Endothelial cell of umbilical vein (primary cell): Measurements from ENCODE around the gene TGFBR3. TPM values are rescaled to one million over a fixed set of nuclear protein-coding genes. Genes with fewer than 3 reads are reported as not detected.

Experiments used
- BruUV-seq: library from RNA; stranded (reverse); fragments of 400-500 nt; replicated peaks from 2 replicates; lab custom pipeline; 2021; lab: Mats Ljungman, UMichigan
- CTCF ChIA-PET: fragments of 300-600, 350-600 bp; sonication (Branson Sonifier 250); formaldehyde crosslinking; loops from one replicate; lab custom pipeline; 2021; ENCODE audit warnings: antibody characterized with exemption, inconsistent platforms; lab: Charles Lee
- POLR2A ChIA-PET: fragments of 300-600, 350-600 bp; sonication (Branson Sonifier 250); formaldehyde crosslinking; loops from one replicate; lab custom pipeline; 2021; ENCODE audit warnings: antibody characterized with exemption, inconsistent platforms; lab: Charles Lee
- DNase-seq: peaks from one replicate; pipeline ENCODE4 v3.0.0-alpha.2; 2011; ENCODE audit warnings: low read depth, low spot score
- FAIRE-seq: peaks from 2 replicates; lab custom pipeline; 2011; peaks lifted over from hg19 to GRCh38; lab: Jason Lieb, UNC
- H2AFZ ChIP-seq: 2 replicates; pipeline ENCODE4 v1.6.0; 2012; ENCODE audit warnings: low read depth, low read length, control low read depth, inconsistent platforms
- H3K27ac ChIP-seq: 2 replicates; pipeline ENCODE4 v1.5.1; 2011; ENCODE audit warnings: low read depth, mild to moderate bottlenecking, control low read depth, low read length, moderate library complexity; ENCODE audit not compliant: insufficient read depth
- H3K27me3 ChIP-seq, 2 experiments: 2 replicates each; pipeline versions ENCODE4 v1.6.0 to v1.6.1; 2011; ENCODE audit warnings: low read length in 2 of 2, mixed read lengths in 1 of 2; ENCODE audit not compliant: control insufficient read depth in 2 of 2, insufficient read depth in 2 of 2
- H3K36me3 ChIP-seq, 2 experiments: 2 replicates in 1 of 2; 3 replicates in 1 of 2; pipeline ENCODE4 v1.5.1; 2011; ENCODE audit warnings: low read length in 2 of 2, mild to moderate bottlenecking in 1 of 2, moderate library complexity in 1 of 2; ENCODE audit not compliant: control insufficient read depth in 2 of 2, insufficient read depth in 2 of 2; ENCODE audit errors: extremely low read depth in 1 of 2
- H3K4me1 ChIP-seq: 3 replicates; pipeline ENCODE4 v1.5.1; 2011; ENCODE audit warnings: mild to moderate bottlenecking, low read length; ENCODE audit not compliant: control insufficient read depth, insufficient read depth; ENCODE audit errors: extremely low read depth
- H3K4me2 ChIP-seq: 2 replicates; pipeline ENCODE4 v1.6.1; 2011; ENCODE audit warnings: low read length, control low read depth, mixed read lengths; ENCODE audit not compliant: insufficient read depth
- H3K4me3 ChIP-seq, 3 experiments: fragments of 200-600 bp in 1 of 3; sonication (generic), shearing (Covaris generic) in 1 of 3; replicated peaks in 1 of 3; 2 replicates each; pipeline ENCODE4 v1.5.1; 2011 to 2016; ENCODE audit warnings: control low read depth in 3 of 3, low read length in 3 of 3, mild to moderate bottlenecking in 2 of 3, inconsistent platforms in 1 of 3, low read depth in 1 of 3, moderate library complexity in 1 of 3; ENCODE audit not compliant: insufficient read depth in 1 of 3
- H3K79me2 ChIP-seq: 2 replicates; pipeline ENCODE4 v1.6.0; 2012; ENCODE audit warnings: low read length, inconsistent platforms; ENCODE audit not compliant: control insufficient read depth, insufficient read depth
- H3K9ac ChIP-seq: replicated peaks from 2 replicates; pipeline ENCODE3; 2011; ENCODE audit warnings: low read length, control low read depth; ENCODE audit not compliant: insufficient read depth; ENCODE audit errors: extremely low read depth
- H3K9me1 ChIP-seq: replicated peaks from 3 replicates; pipeline ENCODE4 v1.6.0; 2011; ENCODE audit warnings: mild to moderate bottlenecking, low read length; ENCODE audit not compliant: control insufficient read depth, insufficient read depth; ENCODE audit errors: extremely low read depth
- H3K9me3 ChIP-seq: replicated peaks from 2 replicates; pipeline ENCODE4 v1.5.1; 2012; ENCODE audit warnings: low read length, inconsistent platforms; ENCODE audit not compliant: control insufficient read depth, insufficient read depth
- H4K20me1 ChIP-seq: replicated peaks from 2 replicates; pipeline ENCODE3; 2011; ENCODE audit warnings: mild to moderate bottlenecking, low read length; ENCODE audit not compliant: control insufficient read depth, insufficient read depth; ENCODE audit errors: extremely low read depth
- CTCF ChIP-seq, 2 donors: IDR thresholded peaks; 1 replicate in 1 of 2; 2 replicates in 1 of 2; pipeline ENCODE4 v1.5.1; 2011; ENCODE audit warnings: low read length in 2 of 2, mild to moderate bottlenecking in 2 of 2, moderate library complexity in 2 of 2, control low read depth in 1 of 2, inconsistent platforms in 1 of 2, low read depth in 1 of 2; ENCODE audit not compliant: insufficient read depth in 1 of 2; ENCODE audit errors: extremely low read depth in 1 of 2
- EZH2 ChIP-seq: IDR thresholded peaks from 2 replicates; pipeline ENCODE4 v1.6.1; 2012; ENCODE audit warnings: borderline replicate concordance, low read depth, mild to moderate bottlenecking, moderate library complexity, low read length, inconsistent platforms; ENCODE audit not compliant: severe bottlenecking
- FOS ChIP-seq: IDR thresholded peaks from 2 replicates; pipeline ENCODE4 v1.6.1; 2011; ENCODE audit warnings: mild to moderate bottlenecking, low read length, moderate library complexity, borderline replicate concordance; ENCODE audit not compliant: insufficient read depth
- GATA2 ChIP-seq: IDR thresholded peaks from 2 replicates; pipeline ENCODE4 v1.7.0; 2011; ENCODE audit warnings: low read depth, mild to moderate bottlenecking, moderate library complexity, mixed read lengths, low read length; ENCODE audit not compliant: insufficient read length, insufficient read depth
- JUN ChIP-seq: IDR thresholded peaks from 2 replicates; pipeline ENCODE4 v1.6.1; 2011; ENCODE audit warnings: borderline replicate concordance, low read depth; ENCODE audit not compliant: insufficient read length, insufficient read depth
- MAX ChIP-seq: IDR thresholded peaks from 2 replicates; pipeline ENCODE4 v1.6.1; 2011; ENCODE audit not compliant: insufficient read depth, insufficient read length
- MYC ChIP-seq: IDR thresholded peaks from one replicate; pipeline ENCODE4 v1.6.1; 2011; ENCODE audit warnings: mild to moderate bottlenecking, low read depth, low read length
- POLR2A ChIP-seq: IDR thresholded peaks from 2 replicates; pipeline ENCODE4 v1.6.1; 2012; ENCODE audit warnings: low read depth, mild to moderate bottlenecking, control low read depth, low read length
- POLR2AphosphoS5 ChIP-seq: IDR thresholded peaks from 2 replicates; pipeline ENCODE4 v1.6.1; 2012; ENCODE audit warnings: low read depth, mild to moderate bottlenecking, control low read depth, low read length, moderate library complexity; ENCODE audit not compliant: insufficient read depth
- dilution Hi-C: fragments of 300-500 bp; cut with MboI; formaldehyde crosslinking; loops from one replicate; pipeline ENCODE4 v1.15.0; 2019; ENCODE audit warnings: low sequenced_read_pairs; ENCODE audit not compliant: extremely low pct_ligation_motif_present
- intact Hi-C: fragments of 100-400 bp; cut with micrococcal nuclease; formaldehyde crosslinking; loops from one replicate; pipeline ENCODE4 v1.10.0; 2022
- polyA plus RNA-seq, 4 experiments: library from polyadenylated mRNA; depleted of rRNA in 3 of 4; stranded (reverse) in 3 of 4; unstranded in 1 of 4; fragments of >200 nt; gene quantifications; 2 replicates each; pipeline versions ENCODE4 v1.2.1 to v1.2.3, GENCODE V29; 2011 to 2012; ENCODE audit warnings: missing spikeins in 1 of 4
- total RNA-seq: library from RNA; stranded (reverse); gene quantifications from 2 replicates; pipeline ENCODE4 v1.2.3, GENCODE V29; 2021

The TGFBR3 gene
- total and polyA plus RNA-seq, 2 donors (not counting 3 experiments of a cell fraction or from before 2014, with no cell fraction given) = 8.0 to 13.4 TPM

- dilution Hi-C loops = no loop called here
- Histone ChIP-seq H3K9me3 (no peaks in the 10 kb centered on the region), H4K20me1 (no peaks in the 10 kb centered on the region), H3K9ac (no peak overlapping the region), H3K79me2 (no peaks in the 10 kb centered on the region), H3K4me3 (no peak overlapping the region), H2AFZ (no peak overlapping the region), H3K9me1 (no peaks in the 10 kb centered on the region), H3K4me1 (peaks cover 43% of the 10 kb centered on the region), H3K27me3 (no peaks in the 10 kb centered on the region), H3K4me2 (peak overlapping the region; percentile 56), H3K36me3 (no peaks in the 10 kb centered on the region), H3K27ac (peak overlapping the region; percentile 19)
- no TSS peak for BruUV-seq
- TF ChIP-seq POLR2AphosphoS5 = peak; percentile 36
- TF ChIP-seq GATA2 = no peak
- POLR2A ChIA-PET = no interaction called here
- CTCF ChIA-PET = interaction anchor here (0.7 to 2.7 kb wide), 6 partner anchors 47 to 164 kb away, joined by 3 to 8 read pairs (median 4); partner anchors contain the start of gene TGFBR3
- intact Hi-C loops = no loop called here
- peak; percentile 91 for FAIRE-seq
- peak; percentile 87 for DNase-seq
These were observed 102.4 kb downstream of the TGFBR3 start for GRCh38 chr1:91783423-91784170.

GRCh38 chr1:91781901-91782622 lies 103.9 kb downstream of the TGFBR3 start:
- H3K27ac ChIP-seq = peak overlapping the region; percentile 54
- H3K9me3 ChIP-seq = no peaks in the 10 kb centered on the region
- TF ChIP-seq EZH2 (no peak), POLR2AphosphoS5 (no peak), FOS (no peak), GATA2 (no peak), CTCF (IDR thresholded peaks at IDR 0.05; ENCODE audit: extremely low read depth in 1 of 2, insufficient read depth in 1 of 2, low read depth in 1 of 2, low read length in 2 of 2) (no peak), MAX (no peak), MYC (no peak), POLR2A (no peak), JUN (no peak)
- no peak overlapping the region for H3K9ac ChIP-seq
- H2AFZ ChIP-seq = no peak overlapping the region
- H3K4me1 ChIP-seq = peaks cover 40% of the 10 kb centered on the region
- H3K4me3 ChIP-seq = no peak overlapping the region
- FAIRE-seq (no peak), DNase-seq (no peak)
- dilution Hi-C loops = no loop called here
- BruUV-seq = no TSS peak
- POLR2A ChIA-PET = interaction anchor here (0.7 kb wide), 1 partner anchor 30 kb away, joined by 3 read pairs; no protein-coding TSS in a partner anchor
- H3K9me1 ChIP-seq = no peaks in the 10 kb centered on the region
- no peaks in the 10 kb centered on the region for H4K20me1 ChIP-seq
- H3K27me3 ChIP-seq = no peaks in the 10 kb centered on the region
- intact Hi-C loops = loop anchor here (1.0 kb wide), 2 partner anchors 48 to 103 kb away; no protein-coding TSS in a partner anchor
- H3K36me3 ChIP-seq = no peaks in the 10 kb centered on the region
- no peaks in the 10 kb centered on the region for H3K79me2 ChIP-seq
- CTCF ChIA-PET = interaction anchor here (0.7 to 1.6 kb wide), 7 partner anchors 9 to 227 kb away, joined by 3 to 7 read pairs (median 5); no protein-coding TSS in a partner anchor
- peak overlapping the region; percentile 37 for H3K4me2 ChIP-seq
